A673 (cell line): Measurements from ENCODE around the gene GRIN3B. TPM values are rescaled to one million over a fixed set of nuclear protein-coding genes. Genes with fewer than 3 reads are reported as not detected.

Experiments used
- BruUV-seq: library from RNA; stranded (reverse); fragments of 400-500 nt; replicated peaks from 2 replicates; lab custom pipeline; 2021; lab: Mats Ljungman, UMichigan
- CTCF ChIA-PET: fragments of 300-600 bp; sonication (Branson Sonifier 250); formaldehyde crosslinking; loops from one replicate; lab custom pipeline; 2022; ENCODE audit warnings: antibody characterized with exemption; lab: Charles Lee
- POLR2A ChIA-PET: fragments of 300-600 bp; sonication (Branson Sonifier 250); formaldehyde crosslinking; loops from one replicate; lab custom pipeline; 2022; ENCODE audit warnings: antibody characterized with exemption; ENCODE audit not compliant: low non-redundant PET; lab: Charles Lee
- DNase-seq: peaks from one replicate; pipeline ENCODE4 v3.0.0-alpha.2; 2015; ENCODE audit warnings: low spot score
- H3K27ac ChIP-seq: fragments of 200-600 bp; sonication (generic); 2 replicates; pipeline ENCODE4 v1.5.1; 2016; ENCODE audit warnings: mixed run types, low read depth, mild to moderate bottlenecking, mixed read lengths, antibody characterized with exemption, low read length; ENCODE audit not compliant: poor library complexity, severe bottlenecking
- H3K27me3 ChIP-seq: fragments of 200-600 bp; sonication (generic); replicated peaks from 2 replicates; pipeline ENCODE4 v1.6.1; 2017; ENCODE audit warnings: mixed run types, low read depth, mild to moderate bottlenecking, mixed read lengths, antibody characterized with exemption, low read length; ENCODE audit not compliant: insufficient read depth, poor library complexity
- H3K36me3 ChIP-seq: fragments of 200-600 bp; sonication (generic); 2 replicates; pipeline ENCODE4 v1.6.1; 2016; ENCODE audit warnings: mixed run types, mild to moderate bottlenecking, mixed read lengths, antibody characterized with exemption, low read length; ENCODE audit not compliant: insufficient read depth, poor library complexity, severe bottlenecking
- H3K4me1 ChIP-seq: fragments of 200-600 bp; sonication (generic); 2 replicates; pipeline ENCODE4 v1.6.1; 2017; ENCODE audit warnings: mixed run types, mild to moderate bottlenecking, mixed read lengths, antibody characterized with exemption, low read length; ENCODE audit not compliant: insufficient read depth, poor library complexity, severe bottlenecking
- H3K4me3 ChIP-seq: fragments of 200-600 bp; sonication (generic); 2 replicates; pipeline ENCODE4 v1.5.1; 2016; ENCODE audit warnings: low read depth, mixed run types, mild to moderate bottlenecking, mixed read lengths, low read length; ENCODE audit not compliant: poor library complexity, severe bottlenecking
- H3K9me3 ChIP-seq: fragments of 200-600 bp; sonication (generic); 2 replicates; pipeline ENCODE4 v1.6.1; 2016; ENCODE audit warnings: mixed run types, low read depth, mild to moderate bottlenecking, mixed read lengths, antibody characterized with exemption, low read length; ENCODE audit not compliant: poor library complexity, severe bottlenecking
- EZH2 ChIP-seq: fragments of 200-600 bp; sonication (generic); IDR thresholded peaks from 2 replicates; pipeline ENCODE4 v1.6.1; 2017; ENCODE audit warnings: borderline replicate concordance, low read depth, mild to moderate bottlenecking, mixed read lengths, antibody characterized with exemption, low read length; ENCODE audit not compliant: poor library complexity, severe bottlenecking
- intact Hi-C: fragments of 100-400 bp; cut with micrococcal nuclease; formaldehyde crosslinking; loops from one replicate; pipeline ENCODE4 v1.10.0; 2022; ENCODE audit not compliant: unreplicated experiment
- total RNA-seq: library from RNA; stranded (reverse); gene quantifications from 2 replicates; pipeline ENCODE4 v1.2.3, GENCODE V29; 2021
- TF ChIP-seq, protein P1 (sequence below): fragments of 300-800, 200-600 bp; sonication (generic); conservative IDR thresholded peaks from 2 replicates; pipeline ENCODE4 v1.5.1; 2017; ENCODE audit warnings: low read depth, mild to moderate bottlenecking, antibody characterized with exemption, low read length, moderate library complexity, mixed read lengths

Gene GRIN3B
- total RNA-seq, 1 experiment from 2014 or later: not detected

DNA sequence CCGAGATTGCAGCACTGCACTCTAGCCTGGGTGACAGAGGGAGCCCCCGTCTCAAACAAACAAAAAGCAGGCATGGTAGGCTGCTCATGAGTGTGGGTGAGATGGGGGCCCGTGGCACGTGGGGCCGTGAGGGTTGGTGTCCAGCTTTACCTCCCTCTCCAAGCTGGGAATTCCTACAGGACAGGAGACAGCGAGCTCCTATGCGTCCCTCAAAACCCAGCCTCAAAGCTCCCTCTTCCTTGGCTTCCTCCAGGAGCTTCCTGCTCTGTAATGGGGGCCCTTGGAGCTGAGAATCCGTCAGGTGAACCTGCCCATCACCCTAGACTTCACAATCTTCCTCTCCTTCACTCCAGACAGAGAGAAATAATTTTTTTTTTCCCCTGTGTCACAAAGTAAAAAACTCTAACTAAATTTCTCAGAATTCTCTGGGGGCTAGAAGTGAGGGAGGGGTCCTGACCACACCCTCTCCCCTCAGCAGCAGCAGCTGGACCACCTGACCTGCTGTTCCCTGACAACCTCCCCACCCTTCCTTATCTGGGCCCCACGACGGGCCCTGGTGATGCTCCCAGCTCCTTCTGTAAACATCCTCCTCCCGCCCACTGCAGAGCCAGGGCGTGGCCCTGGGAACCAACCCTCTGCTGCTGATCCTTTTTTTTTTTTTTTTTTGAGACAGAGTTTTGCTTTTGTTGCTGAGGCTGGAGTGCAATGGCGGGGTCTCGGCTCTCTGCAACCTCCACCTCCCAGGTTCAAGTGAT, 38.2 kb upstream of the GRIN3B start:
- ChIA-PET CTCF (no interaction called here), POLR2A (no interaction called here)
- no peaks in the 10 kb centered on the region for H3K4me1 ChIP-seq
- no peak for TF ChIP-seq EZH2
- TF ChIP-seq, protein P1, sequence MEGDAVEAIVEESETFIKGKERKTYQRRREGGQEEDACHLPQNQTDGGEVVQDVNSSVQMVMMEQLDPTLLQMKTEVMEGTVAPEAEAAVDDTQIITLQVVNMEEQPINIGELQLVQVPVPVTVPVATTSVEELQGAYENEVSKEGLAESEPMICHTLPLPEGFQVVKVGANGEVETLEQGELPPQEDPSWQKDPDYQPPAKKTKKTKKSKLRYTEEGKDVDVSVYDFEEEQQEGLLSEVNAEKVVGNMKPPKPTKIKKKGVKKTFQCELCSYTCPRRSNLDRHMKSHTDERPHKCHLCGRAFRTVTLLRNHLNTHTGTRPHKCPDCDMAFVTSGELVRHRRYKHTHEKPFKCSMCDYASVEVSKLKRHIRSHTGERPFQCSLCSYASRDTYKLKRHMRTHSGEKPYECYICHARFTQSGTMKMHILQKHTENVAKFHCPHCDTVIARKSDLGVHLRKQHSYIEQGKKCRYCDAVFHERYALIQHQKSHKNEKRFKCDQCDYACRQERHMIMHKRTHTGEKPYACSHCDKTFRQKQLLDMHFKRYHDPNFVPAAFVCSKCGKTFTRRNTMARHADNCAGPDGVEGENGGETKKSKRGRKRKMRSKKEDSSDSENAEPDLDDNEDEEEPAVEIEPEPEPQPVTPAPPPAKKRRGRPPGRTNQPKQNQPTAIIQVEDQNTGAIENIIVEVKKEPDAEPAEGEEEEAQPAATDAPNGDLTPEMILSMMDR: no peak
- BruUV-seq: no TSS peak
- H3K27me3 ChIP-seq: no peaks in the 10 kb centered on the region
- intact Hi-C loops: no loop called here
- H3K27ac ChIP-seq: no peak overlapping the region
- no peak overlapping the region for H3K4me3 ChIP-seq
- H3K9me3 ChIP-seq: no peaks in the 10 kb centered on the region
- H3K36me3 ChIP-seq: peaks cover 6% of the 10 kb centered on the region
- no peak for DNase-seq

DNA sequence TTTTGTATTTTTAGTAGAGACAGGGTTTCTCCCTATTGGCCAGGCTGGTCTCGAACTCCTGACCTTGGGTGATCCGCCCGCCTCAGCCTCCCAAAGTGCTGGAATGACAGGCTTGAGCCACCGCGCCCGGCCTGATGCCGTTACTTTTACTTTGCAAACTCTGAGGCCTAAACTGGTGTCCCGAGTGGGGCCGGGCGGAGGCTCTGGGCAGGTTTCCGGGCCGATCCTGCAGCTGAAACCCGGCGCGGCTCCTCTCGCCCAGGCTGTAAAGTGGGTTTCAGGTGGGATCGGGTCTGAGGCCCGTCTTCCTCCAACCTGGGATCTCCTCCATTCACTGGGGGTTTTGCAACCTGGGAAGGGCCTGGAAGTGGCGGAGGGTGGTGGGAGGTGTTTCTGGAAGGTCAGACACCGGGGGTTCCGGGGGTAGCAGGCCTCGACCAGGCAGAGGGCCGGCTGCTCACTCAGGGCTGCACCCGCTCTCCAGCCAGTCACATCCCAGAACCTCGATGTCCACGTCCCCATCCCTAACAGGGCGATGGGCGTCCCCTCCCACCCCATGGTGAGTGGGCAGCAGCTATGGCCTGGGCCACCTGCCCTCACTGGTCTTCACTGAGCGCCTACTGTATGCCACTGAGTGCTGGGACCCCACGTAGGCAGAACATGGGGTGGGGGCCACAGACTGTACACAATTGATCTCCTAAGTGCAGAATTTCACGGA, 37.4 kb upstream of the GRIN3B start:
- no peak overlapping the region for H3K27ac ChIP-seq
- ChIA-PET CTCF (no interaction called here), POLR2A (no interaction called here)
- H3K36me3 ChIP-seq: peaks cover 10% of the 10 kb centered on the region
- intact Hi-C loops: no loop called here
- no peaks in the 10 kb centered on the region for H3K9me3 ChIP-seq
- DNase-seq: no peak
- BruUV-seq: no TSS peak
- no peak overlapping the region for H3K4me3 ChIP-seq
- no peaks in the 10 kb centered on the region for H3K4me1 ChIP-seq
- H3K27me3 ChIP-seq: no peaks in the 10 kb centered on the region
- no peak for TF ChIP-seq EZH2
- TF ChIP-seq, protein P1: no peak

DNA sequence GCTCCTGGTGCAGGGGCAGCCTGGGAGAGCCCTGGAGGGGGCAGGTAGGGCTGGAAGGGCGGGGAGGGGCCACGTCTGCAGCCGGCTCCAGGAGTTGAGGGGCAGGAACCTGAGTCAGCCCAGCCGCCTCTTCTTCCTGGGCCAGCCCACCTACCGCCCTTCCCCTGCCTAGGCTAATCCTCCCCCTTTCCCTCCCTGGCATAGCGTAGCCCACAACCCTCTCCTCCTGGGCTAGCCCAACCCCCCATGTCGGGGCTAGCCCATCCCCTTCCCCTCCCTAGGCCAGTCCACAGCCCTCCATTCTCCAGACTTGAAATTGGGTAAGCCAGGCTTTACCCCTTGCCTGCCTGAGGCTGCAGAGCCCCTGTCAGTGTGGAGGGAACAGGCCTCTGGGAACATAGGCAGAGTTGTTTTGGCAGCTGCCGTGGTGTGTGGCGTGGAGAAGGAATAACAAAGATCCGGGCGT, 36.7 kb upstream of the GRIN3B start:
- Histone ChIP-seq H3K4me1 (no peaks in the 10 kb centered on the region), H3K27me3 (no peaks in the 10 kb centered on the region), H3K4me3 (no peak overlapping the region), H3K9me3 (no peaks in the 10 kb centered on the region), H3K27ac (no peak overlapping the region), H3K36me3 (peaks cover 12% of the 10 kb centered on the region)
- no peak for TF ChIP-seq EZH2
- TF ChIP-seq, protein P1: no peak
- ChIA-PET CTCF (no interaction called here), POLR2A (no interaction called here)
- no TSS peak for BruUV-seq
- no peak for DNase-seq
- intact Hi-C loops: no loop called here
